Effector CD8-positive, alpha-beta T cell (primary cell): ENCODE results near the gene INO80E.

ENCODE experiments used
- DNase-seq: peaks from one replicate; lab custom pipeline; 2025; lab: John Stamatoyannopoulos, UW

INO80E gene

DNA sequence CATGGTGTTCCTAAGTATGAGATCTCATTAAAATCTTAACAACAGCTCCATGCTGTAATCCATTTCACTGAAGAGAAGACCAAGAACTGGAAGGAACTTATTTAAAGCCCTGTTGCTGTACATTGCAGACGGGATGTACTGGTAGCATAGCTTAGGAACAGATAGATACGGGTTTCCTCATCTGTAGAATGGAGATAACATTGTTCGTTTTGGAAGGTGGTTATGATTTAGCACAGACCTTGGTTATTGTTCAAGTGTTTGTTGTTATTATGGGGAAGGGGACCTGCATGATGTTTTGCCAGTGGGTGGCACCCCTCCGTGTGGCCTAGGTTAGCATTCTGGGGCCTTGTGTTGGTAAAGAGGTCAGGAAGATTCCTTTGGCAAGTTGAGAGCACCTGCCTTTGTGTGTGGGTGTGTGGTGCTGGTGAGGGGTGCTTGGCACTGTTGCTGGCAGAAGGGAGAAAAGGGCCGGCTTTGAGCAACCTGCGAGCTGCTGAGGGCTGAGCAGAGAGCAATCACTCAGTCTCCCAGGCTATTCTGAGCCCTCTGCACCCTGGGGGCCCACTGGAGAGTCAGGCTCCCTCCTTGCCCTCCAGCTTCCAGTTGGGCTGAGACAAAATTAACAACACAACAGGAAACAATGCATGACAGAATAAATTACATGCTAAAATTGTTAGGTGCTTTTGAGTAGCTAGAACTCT, 20.1 kb upstream of the INO80E start:
- DNase-seq, result no peak

GRCh38 chr16:29977063-29977825, 18.8 kb upstream of the INO80E start:
- DNase-seq, result no peak

DNA sequence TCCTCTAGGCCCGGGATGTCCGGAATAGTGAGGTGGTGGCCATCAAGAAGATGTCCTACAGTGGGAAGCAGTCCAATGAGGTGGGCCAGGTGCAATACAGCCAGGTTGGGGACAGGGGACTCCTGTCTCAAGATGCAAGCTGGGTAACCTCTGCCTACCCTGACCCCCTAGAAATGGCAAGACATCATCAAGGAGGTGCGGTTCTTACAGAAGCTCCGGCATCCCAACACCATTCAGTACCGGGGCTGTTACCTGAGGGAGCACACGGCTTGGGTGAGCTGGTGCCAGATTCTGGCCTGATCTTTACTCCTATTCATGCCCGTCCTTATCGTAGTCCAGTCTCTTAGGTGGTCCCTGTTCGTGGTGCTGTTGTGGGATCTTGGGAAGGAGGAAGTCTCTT, 18.0 kb upstream of the INO80E start:
- DNase-seq, result no peak

GRCh38 chr16:29978564-29979270, 17.3 kb upstream of the INO80E start:
- DNase-seq, result no peak

DNA sequence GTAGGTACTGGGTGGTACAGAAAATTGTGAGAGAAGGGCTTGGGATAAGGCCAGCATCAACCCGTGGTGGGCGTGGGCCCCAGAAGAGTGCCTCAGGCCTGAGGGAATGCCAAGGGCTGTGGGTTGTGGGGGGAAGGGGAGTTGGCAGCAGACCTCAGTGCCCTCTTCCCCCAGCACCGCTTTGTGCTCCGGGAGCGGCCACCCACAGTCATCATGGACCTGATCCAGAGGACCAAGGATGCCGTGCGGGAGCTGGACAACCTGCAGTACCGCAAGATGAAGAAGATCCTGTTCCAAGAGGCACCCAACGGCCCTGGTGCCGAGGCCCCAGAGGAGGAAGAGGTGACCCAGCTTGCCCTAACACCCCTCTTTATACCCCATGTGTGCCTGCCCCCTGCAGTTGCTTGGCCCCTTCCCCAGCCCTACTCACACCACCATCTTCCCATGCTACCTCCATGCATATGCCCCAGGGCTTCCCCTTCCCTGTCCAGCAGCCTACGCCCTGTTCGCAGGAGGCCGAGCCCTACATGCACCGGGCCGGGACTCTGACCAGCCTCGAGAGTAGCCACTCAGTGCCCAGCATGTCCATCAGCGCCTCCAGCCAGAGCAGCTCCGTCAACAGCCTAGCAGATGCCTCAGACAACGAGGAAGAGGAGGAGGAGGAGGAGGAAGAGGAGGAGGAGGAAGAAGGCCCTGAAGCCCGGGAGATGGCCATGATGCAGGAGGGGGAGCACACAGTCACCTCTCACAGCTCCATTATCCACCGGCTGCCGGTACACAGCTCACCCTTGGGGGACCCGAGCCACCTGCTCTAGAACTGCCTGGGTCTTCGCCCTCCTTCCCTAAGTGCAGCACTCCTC, 13.3 kb upstream of the INO80E start:
- no peak for DNase-seq

- no peak for DNase-seq
Observed at GRCh38 chr16:29983420-29984136, 12.5 kb upstream of the INO80E start.

DNA sequence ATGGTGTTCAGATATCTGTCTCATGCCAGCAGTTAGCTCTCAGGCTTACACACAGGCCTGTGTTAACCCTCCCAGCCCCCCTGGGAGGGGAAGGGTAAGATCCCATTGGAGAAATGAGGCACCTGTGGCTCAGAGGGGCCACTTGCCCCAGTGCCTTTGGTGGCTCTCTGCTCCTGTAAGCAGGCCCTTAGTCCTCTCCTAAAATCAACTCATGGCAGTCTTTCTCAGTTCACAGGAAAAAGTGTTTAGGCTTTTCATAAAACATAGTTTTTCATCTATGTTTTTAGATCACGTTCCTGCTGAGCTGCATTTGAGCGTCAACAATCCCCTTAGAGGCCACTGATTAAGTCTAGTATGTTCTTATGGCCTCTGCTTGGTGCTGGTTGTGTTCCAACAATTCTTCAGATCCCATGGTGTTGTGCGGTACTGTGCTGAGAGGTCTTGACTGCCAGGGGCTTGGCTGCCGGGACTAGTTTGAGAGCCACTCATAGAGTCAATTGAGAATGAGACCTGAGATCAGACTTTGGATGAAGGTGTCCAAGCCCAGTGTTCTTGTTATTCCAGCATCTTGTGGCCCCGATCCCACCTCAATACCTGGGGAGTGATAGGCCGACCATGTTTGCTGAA, 11.8 kb upstream of the INO80E start:
- no peak for DNase-seq

DNA sequence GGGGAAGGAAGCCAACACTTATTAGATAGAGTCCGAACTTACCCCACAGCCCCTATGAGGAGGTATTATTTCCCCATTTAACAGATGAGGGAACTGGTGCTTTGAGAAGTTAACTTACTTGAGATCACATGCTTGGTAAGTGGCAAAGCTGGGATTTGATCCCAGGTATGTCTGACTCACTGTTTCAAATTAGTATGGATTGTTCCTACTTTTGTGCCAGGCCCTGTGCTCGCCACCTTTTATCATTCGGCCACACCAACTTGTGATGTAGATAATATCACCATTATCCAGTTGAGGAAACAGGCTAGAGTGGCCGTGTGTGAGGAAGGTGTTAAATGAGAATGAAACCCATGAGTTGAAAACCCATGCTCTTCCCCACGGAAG, 11.3 kb upstream of the INO80E start:
- DNase-seq, result no peak

- DNase-seq, result no peak
Observed at GRCh38 chr16:29985271-29985811, 10.7 kb upstream of the INO80E start.

- no peak for DNase-seq
Observed at GRCh38 chr16:29986231-29986630, 9.8 kb upstream of the INO80E start.

DNA sequence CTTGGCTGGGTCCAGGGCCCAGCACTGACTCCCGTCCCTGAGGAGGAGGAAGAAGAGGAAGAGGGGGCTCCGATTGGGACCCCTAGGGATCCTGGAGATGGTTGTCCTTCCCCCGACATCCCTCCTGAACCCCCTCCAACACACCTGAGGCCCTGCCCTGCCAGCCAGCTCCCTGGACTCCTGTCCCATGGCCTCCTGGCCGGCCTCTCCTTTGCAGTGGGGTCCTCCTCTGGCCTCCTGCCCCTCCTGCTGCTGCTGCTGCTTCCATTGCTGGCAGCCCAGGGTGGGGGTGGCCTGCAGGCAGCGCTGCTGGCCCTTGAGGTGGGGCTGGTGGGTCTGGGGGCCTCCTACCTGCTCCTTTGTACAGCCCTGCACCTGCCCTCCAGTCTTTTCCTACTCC, 9.1 kb upstream of the INO80E start:
- DNase-seq, result no peak

DNA sequence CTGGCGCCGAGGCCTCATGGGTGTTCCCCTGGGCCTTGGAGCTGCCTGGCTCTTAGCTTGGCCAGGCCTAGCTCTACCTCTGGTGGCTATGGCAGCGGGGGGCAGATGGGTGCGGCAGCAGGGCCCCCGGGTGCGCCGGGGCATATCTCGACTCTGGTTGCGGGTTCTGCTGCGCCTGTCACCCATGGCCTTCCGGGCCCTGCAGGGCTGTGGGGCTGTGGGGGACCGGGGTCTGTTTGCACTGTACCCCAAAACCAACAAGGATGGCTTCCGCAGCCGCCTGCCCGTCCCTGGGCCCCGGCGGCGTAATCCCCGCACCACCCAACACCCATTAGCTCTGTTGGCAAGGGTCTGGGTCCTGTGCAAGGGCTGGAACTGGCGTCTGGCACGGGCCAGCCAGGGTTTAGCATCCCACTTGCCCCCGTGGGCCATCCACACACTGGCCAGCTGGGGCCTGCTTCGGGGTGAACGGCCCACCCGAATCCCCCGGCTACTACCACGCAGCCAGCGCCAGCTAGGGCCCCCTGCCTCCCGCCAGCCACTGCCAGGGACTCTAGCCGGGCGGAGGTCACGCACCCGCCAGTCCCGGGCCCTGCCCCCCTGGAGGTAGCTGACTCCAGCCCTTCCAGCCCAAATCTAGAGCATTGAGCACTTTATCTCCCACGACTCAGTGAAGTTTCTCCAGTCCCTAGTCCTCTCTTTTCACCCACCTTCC, 8.5 kb upstream of the INO80E start:
- DNase-seq, result no peak

GRCh38 chr16:29988346-29989075, 7.5 kb upstream of the INO80E start:
- DNase-seq, result no peak

DNA sequence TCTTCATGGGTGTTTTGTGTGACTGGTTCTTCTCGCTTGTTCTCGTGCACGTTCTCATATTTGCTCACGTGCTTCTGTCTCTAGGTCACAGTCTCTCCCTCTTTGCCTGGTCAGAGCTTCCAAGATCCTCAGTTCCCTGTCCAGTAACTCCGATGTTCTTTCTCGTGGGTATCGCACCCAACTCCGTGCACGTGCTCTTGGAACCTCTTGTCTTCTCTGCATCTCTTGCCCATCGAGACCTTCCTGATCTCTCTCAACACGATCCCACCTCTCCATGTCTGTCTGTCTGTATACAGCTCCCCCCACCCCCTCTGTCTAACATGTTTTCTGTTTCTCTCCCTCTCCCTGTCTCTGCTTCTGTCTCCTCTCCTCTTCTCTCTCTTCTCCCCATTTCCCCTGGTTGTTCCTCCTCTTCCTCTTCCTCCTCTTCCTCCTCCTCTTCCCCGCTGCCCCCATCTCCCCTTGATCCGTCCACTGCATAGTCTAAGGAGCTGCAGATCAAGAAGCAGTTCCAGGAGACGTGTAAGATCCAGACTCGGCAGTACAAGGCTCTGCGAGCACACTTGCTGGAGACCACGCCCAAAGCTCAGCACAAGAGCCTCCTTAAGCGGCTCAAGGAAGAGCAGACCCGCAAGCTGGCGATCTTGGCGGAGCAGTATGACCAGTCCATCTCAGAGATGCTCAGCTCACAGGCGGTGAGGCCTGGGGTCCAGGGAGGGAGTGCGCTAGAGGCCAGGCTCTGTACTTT, 6.8 kb upstream of the INO80E start:
- no peak for DNase-seq

DNA sequence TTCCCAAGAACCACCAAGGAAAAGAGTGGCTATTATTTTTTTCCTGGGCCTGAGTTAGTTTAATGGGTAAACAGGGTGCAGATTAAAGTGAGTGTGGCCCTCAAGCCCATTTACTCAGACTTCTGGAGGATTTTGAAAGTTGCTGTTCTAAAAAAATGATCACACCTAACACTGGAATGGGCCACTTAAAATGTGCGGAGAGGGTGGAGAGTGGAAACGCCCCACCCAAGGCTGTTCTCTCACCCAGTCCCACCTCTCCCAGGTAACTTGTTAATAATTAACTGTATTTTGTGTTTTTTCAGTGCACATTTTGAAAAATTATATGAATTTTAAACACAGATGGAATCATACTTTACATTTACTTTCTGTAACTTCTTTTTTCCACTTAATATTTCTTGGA, 6.0 kb upstream of the INO80E start:
- DNase-seq, result no peak

DNA sequence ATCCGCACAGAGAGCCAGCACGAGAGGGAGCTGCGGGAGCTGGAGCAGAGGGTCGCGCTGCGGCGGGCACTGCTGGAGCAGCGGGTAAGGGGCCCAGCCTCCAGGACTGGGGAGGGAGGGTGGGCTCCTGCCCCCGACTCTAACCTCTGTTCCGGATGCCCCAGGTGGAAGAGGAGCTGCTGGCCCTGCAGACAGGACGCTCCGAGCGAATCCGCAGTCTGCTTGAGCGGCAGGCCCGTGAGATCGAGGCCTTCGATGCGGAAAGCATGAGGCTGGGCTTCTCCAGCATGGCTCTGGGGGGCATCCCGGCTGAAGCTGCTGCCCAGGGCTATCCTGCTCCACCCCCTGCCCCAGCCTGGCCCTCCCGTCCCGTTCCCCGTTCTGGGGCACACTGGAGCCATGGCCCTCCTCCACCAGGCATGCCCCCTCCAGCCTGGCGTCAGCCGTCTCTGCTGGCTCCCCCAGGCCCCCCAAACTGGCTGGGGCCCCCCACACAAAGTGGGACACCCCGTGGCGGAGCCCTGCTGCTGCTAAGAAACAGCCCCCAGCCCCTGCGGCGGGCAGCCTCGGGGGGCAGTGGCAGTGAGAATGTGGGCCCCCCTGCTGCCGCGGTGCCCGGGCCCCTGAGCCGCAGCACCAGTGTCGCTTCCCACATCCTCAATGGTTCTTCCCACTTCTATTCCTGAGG, 5.0 kb upstream of the INO80E start:
- DNase-seq, result no peak

- no peak for DNase-seq
Observed at GRCh38 chr16:29991571-29991904, 4.5 kb upstream of the INO80E start.

GRCh38 chr16:29992344-29992967, 3.6 kb upstream of the INO80E start:
- DNase-seq, result no peak
